HEK293 (cell line): ENCODE measurements around the gene ZBTB38.

Experiments used
- CTCF ChIP-seq: fragments of 450-650 bp; formaldehyde crosslinking; IDR thresholded peaks from 2 replicates; pipeline ENCODE4 v1.5.1; 2016; ENCODE audit warnings: missing biosample characterization, missing genetic modification characterization
- FEZF1 ChIP-seq: fragments of 450-650 bp; formaldehyde crosslinking; IDR thresholded peaks from 2 replicates; pipeline ENCODE4 v1.5.1; 2016; ENCODE audit warnings: missing biosample characterization, missing genetic modification characterization
- ZFP69B ChIP-seq: fragments of 450-650 bp; formaldehyde crosslinking; IDR thresholded peaks from 2 replicates; pipeline ENCODE4 v1.5.1; 2016; ENCODE audit warnings: missing biosample characterization, missing genetic modification characterization
- ZNF274 ChIP-seq, 2 experiments: fragments of 200-500 bp in 1 of 2; fragments of 450-650 bp in 1 of 2; sonication (Bioruptor generic) in 1 of 2; formaldehyde crosslinking in 1 of 2; IDR thresholded peaks; 2 replicates each; pipeline versions ENCODE4 v1.5.1 to v1.6.1; 2014 to 2016; ENCODE audit warnings: borderline replicate concordance in 1 of 2, inconsistent platforms in 1 of 2, low read length in 1 of 2, missing biosample characterization in 1 of 2, missing genetic modification characterization in 1 of 2
- ZNF292 ChIP-seq: fragments of 450-650 bp; formaldehyde crosslinking; IDR thresholded peaks from 2 replicates; pipeline ENCODE4 v1.5.1; 2016; ENCODE audit warnings: low read depth, missing biosample characterization, missing genetic modification characterization, borderline replicate concordance
- ZNF530 ChIP-seq: fragments of 450-650 bp; formaldehyde crosslinking; IDR thresholded peaks from 2 replicates; pipeline ENCODE4 v1.5.1; 2016; ENCODE audit warnings: low read depth, missing biosample characterization, missing genetic modification characterization
- ZNF747 ChIP-seq: fragments of 450-650 bp; formaldehyde crosslinking; IDR thresholded peaks from 2 replicates; pipeline ENCODE4 v1.5.1; 2016; ENCODE audit warnings: missing biosample characterization, missing genetic modification characterization
- ZNF785 ChIP-seq: fragments of 450-650 bp; formaldehyde crosslinking; IDR thresholded peaks from 2 replicates; pipeline ENCODE4 v1.5.1; 2016; ENCODE audit warnings: missing biosample characterization, missing genetic modification characterization
- ZNF830 ChIP-seq: fragments of 450-650 bp; IDR thresholded peaks from 2 replicates; pipeline ENCODE4 v1.5.0; 2018; ENCODE audit warnings: missing biosample characterization, missing genetic modification characterization, low read depth, mild to moderate bottlenecking, moderate library complexity
- TF ChIP-seq, protein P1 (sequence below): fragments of 450-650 bp; formaldehyde crosslinking; IDR thresholded peaks from 2 replicates; pipeline ENCODE4 v1.5.1; 2016; ENCODE audit warnings: missing biosample characterization, missing genetic modification characterization
- TF ChIP-seq, protein P2 (sequence below): fragments of 450-650 bp; formaldehyde crosslinking; conservative IDR thresholded peaks from 2 replicates; pipeline ENCODE4 v1.5.1; 2016; ENCODE audit warnings: low read depth, missing biosample characterization, missing genetic modification characterization

- TF ChIP-seq CTCF (tag by site-specific recombination): no peak
- no peak for TF ChIP-seq ZNF785 (tag by site-specific recombination)
- TF ChIP-seq, protein P1, sequence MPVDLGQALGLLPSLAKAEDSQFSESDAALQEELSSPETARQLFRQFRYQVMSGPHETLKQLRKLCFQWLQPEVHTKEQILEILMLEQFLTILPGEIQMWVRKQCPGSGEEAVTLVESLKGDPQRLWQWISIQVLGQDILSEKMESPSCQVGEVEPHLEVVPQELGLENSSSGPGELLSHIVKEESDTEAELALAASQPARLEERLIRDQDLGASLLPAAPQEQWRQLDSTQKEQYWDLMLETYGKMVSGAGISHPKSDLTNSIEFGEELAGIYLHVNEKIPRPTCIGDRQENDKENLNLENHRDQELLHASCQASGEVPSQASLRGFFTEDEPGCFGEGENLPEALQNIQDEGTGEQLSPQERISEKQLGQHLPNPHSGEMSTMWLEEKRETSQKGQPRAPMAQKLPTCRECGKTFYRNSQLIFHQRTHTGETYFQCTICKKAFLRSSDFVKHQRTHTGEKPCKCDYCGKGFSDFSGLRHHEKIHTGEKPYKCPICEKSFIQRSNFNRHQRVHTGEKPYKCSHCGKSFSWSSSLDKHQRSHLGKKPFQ (tag by site-specific recombination): no peak
- no peak for TF ChIP-seq ZNF530 (tag by site-specific recombination)
- TF ChIP-seq ZNF292 (tag by site-specific recombination): no peak
- no peak for TF ChIP-seq FEZF1 (tag by site-specific recombination)
- TF ChIP-seq ZFP69B: no peak
- TF ChIP-seq, protein P2, sequence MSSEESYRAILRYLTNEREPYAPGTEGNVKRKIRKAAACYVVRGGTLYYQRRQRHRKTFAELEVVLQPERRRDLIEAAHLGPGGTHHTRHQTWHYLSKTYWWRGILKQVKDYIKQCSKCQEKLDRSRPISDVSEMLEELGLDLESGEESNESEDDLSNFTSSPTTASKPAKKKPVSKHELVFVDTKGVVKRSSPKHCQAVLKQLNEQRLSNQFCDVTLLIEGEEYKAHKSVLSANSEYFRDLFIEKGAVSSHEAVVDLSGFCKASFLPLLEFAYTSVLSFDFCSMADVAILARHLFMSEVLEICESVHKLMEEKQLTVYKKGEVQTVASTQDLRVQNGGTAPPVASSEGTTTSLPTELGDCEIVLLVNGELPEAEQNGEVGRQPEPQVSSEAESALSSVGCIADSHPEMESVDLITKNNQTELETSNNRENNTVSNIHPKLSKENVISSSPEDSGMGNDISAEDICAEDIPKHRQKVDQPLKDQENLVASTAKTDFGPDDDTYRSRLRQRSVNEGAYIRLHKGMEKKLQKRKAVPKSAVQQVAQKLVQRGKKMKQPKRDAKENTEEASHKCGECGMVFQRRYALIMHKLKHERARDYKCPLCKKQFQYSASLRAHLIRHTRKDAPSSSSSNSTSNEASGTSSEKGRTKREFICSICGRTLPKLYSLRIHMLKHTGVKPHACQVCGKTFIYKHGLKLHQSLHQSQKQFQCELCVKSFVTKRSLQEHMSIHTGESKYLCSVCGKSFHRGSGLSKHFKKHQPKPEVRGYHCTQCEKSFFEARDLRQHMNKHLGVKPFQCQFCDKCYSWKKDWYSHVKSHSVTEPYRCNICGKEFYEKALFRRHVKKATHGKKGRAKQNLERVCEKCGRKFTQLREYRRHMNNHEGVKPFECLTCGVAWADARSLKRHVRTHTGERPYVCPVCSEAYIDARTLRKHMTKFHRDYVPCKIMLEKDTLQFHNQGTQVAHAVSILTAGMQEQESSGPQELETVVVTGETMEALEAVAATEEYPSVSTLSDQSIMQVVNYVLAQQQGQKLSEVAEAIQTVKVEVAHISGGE: no peak
- TF ChIP-seq ZNF747 (tag by site-specific recombination): no peak
- TF ChIP-seq ZNF274 (IDR thresholded peaks at IDR 0.05; ENCODE audit: low read length): no peak
- no peak for TF ChIP-seq ZNF274 (tag by site-specific recombination; IDR thresholded peaks at IDR 0.05; ENCODE audit: borderline replicate concordance)
- no peak for TF ChIP-seq ZNF830
These were observed 14.4 kb upstream of the ZBTB38 start for GRCh38 chr3:141353652-141354495.
